Testis (tissue), 3 donors: ENCODE measurements around the gene SAMD11. TPM values are rescaled to one million over a fixed set of nuclear protein-coding genes. Genes with fewer than 3 reads are reported as not detected.

ENCODE experiments used
- DNase-seq: peaks from one replicate; pipeline ENCODE4 v3.0.0-alpha.2; 2019
- H3K27ac ChIP-seq, 2 donors: fragments of 200-600 bp; sonication (generic); one replicate each; pipeline ENCODE4 v1.5.1; 2019
- H3K27me3 ChIP-seq: fragments of 200-600 bp; sonication (generic); one replicate; pipeline ENCODE4 v1.5.1; 2019
- H3K36me3 ChIP-seq: fragments of 200-600 bp; sonication (generic); one replicate; pipeline ENCODE4 v1.5.1; 2017; ENCODE audit warnings: low read depth; ENCODE audit errors: missing control alignments
- H3K4me1 ChIP-seq: fragments of 200-600 bp; sonication (generic); one replicate; pipeline ENCODE4 v1.5.1; 2019
- H3K4me3 ChIP-seq, 2 donors: fragments of 200-600 bp; sonication (generic); one replicate each; pipeline ENCODE4 v1.5.1; 2017 to 2019
- H3K9me3 ChIP-seq: fragments of 200-600 bp; sonication (generic); one replicate; pipeline ENCODE4 v1.5.1; 2017
- POLR2A ChIP-seq: fragments of 450-650 bp; IDR thresholded peaks from one replicate; pipeline ENCODE4 v1.6.1; 2017; ENCODE audit warnings: antibody characterized with exemption, mild to moderate bottlenecking, moderate library complexity
- WGBS, 2 donors: methylation state at CpG; one replicate each; pipeline ENCODE4 v1.1.5; 2018; 5-methylcytosine and 5-hydroxymethylcytosine counted together
- intact Hi-C: fragments of 100-400 bp; cut with DNase I; formaldehyde crosslinking; loops from one replicate; pipeline ENCODE4 v1.15.1; 2023; ENCODE audit warnings: low total_unique reads
- polyA plus RNA-seq: library from polyadenylated mRNA; stranded (reverse); fragments of 350-450 nt; fragmentation: Illumina TruSeq; extraction: RNeasy Lipid Tissue Mini Kit (QIAGEN cat#74804); gene quantifications from one replicate; pipeline ENCODE4 v1.2.3, GENCODE V29; 2014; ENCODE audit warnings: low read depth, low replicate concordance; ENCODE audit not compliant: insufficient read depth
- total RNA-seq, 2 donors: library from RNA; depleted of rRNA; stranded (reverse); fragments of >200 nt; gene quantifications; one replicate each; pipeline ENCODE4 v1.2.3, GENCODE V29; 2016
- TF ChIP-seq, protein P1 (sequence below), 3 experiments: fragments of 450-650 bp in 2 of 3; fragments of 200-600 bp in 1 of 3; sonication (generic) in 1 of 3; IDR thresholded peaks; one replicate each; pipeline ENCODE4 v1.5.1; 2016 to 2019; ENCODE audit warnings: antibody characterized with exemption in 3 of 3, mild to moderate bottlenecking in 2 of 3, moderate library complexity in 1 of 3

SAMD11 gene
- total and polyA plus RNA-seq, 3 donors from 2014 or later: 7.9 to 47.2 (median 36.9) TPM

DNA sequence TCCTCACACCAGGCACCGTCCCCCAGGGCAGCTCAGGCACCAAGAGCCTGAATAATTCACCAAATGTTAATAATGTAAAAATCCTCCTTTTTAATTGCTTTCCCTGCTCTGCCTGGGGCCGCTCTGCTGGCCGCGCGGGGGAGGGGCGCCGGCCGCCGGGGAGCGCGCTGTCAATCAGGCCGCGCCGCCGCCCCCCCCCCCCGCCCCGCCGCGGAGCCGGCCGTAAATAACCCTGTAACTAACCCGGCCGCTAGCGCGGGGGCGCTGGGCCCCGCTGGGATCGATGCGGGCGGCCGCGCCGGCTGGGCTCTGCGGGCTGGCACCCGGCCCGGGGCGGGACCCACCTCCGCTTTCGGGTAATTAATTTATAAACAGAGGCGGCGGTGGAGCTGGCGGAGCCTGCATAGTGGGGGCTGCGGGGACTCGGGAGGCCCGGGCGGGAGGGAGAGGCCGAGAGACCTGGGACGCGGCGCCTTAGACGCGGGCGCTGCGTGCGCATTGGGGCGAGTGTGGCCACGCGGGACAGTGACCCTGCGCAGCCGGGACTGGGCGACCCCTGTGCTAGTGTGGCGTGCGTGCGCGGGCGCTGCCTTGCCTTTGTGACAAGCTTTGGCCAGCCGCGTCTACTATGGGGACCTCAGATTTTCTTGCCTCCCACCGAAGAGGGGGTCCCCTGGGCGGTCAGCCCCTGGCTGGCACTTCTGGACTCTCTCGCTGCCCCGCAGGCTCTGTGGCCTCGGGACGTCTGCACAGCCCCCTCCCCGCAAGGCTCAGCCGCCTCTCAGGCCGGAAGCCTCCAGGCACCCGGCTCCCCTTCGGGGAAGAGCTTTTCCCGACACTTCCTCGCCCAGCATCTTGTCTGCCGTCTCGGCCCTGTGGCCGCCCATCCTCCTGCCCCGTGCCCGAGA is 16.6 kb downstream of the SAMD11 start:
- intact Hi-C loops: no loop called here
- no peaks in the 10 kb centered on the region for H3K27me3 ChIP-seq
- TF ChIP-seq, protein P1, sequence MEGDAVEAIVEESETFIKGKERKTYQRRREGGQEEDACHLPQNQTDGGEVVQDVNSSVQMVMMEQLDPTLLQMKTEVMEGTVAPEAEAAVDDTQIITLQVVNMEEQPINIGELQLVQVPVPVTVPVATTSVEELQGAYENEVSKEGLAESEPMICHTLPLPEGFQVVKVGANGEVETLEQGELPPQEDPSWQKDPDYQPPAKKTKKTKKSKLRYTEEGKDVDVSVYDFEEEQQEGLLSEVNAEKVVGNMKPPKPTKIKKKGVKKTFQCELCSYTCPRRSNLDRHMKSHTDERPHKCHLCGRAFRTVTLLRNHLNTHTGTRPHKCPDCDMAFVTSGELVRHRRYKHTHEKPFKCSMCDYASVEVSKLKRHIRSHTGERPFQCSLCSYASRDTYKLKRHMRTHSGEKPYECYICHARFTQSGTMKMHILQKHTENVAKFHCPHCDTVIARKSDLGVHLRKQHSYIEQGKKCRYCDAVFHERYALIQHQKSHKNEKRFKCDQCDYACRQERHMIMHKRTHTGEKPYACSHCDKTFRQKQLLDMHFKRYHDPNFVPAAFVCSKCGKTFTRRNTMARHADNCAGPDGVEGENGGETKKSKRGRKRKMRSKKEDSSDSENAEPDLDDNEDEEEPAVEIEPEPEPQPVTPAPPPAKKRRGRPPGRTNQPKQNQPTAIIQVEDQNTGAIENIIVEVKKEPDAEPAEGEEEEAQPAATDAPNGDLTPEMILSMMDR (IDR thresholded peaks at IDR 0.05): no peak
- TF ChIP-seq POLR2A: no peak
- H3K9me3 ChIP-seq: no peaks in the 10 kb centered on the region
- DNase-seq: peak; percentile 79
- 0% methylated on average over 28 to 79 of the region's 86 CpGs for WGBS, 2 donors
- H3K36me3 ChIP-seq: no peaks in the 10 kb centered on the region
- peaks cover 31% of the 10 kb centered on the region for H3K4me1 ChIP-seq
- peak overlapping the region in 1 of 2 donors; percentile 0 for H3K4me3 ChIP-seq
- H3K27ac ChIP-seq: peak overlapping the region in 1 of 2 donors; percentile 39

DNA sequence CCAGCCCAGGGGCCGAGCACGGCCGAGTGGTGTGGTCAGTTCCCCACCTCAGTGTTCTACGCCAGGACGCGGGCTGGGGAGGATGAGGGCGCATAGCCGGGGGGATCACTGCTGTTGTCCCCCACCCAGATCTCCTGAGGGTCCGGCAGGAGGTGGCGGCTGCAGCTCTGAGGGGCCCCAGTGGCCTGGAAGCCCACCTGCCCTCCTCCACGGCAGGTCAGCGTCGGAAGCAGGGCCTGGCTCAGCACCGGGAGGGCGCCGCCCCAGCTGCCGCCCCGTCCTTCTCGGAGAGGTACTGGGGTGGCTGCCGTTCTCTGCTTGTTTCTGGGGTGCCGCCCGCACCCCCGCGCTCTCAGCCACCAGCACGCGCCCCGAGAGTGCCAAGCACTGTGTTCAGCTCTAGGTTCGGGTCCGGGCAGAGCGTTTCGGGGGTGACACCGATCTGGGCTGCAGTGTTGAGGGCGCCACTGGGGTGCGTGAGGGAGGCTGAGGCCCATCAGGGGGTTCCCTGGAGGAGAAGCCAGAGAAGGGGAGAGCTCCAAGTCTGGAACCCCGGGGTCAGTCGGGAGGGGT is 17.4 kb downstream of the SAMD11 start:
- intact Hi-C loops: no loop called here
- no peaks in the 10 kb centered on the region for H3K27me3 ChIP-seq
- H3K4me1 ChIP-seq: peaks cover 24% of the 10 kb centered on the region
- TF ChIP-seq, protein P1 (IDR thresholded peaks at IDR 0.05): no peak
- TF ChIP-seq POLR2A: no peak
- no peaks in the 10 kb centered on the region for H3K36me3 ChIP-seq
- H3K9me3 ChIP-seq: no peaks in the 10 kb centered on the region
- 0 to 7% methylated on average over 2 to 34 of the region's 36 CpGs for WGBS, 2 donors
- no peak for DNase-seq
- peak overlapping the region in 1 of 2 donors; percentile 39 for H3K27ac ChIP-seq
- H3K4me3 ChIP-seq: peak overlapping the region; percentile 0 to 36

DNA sequence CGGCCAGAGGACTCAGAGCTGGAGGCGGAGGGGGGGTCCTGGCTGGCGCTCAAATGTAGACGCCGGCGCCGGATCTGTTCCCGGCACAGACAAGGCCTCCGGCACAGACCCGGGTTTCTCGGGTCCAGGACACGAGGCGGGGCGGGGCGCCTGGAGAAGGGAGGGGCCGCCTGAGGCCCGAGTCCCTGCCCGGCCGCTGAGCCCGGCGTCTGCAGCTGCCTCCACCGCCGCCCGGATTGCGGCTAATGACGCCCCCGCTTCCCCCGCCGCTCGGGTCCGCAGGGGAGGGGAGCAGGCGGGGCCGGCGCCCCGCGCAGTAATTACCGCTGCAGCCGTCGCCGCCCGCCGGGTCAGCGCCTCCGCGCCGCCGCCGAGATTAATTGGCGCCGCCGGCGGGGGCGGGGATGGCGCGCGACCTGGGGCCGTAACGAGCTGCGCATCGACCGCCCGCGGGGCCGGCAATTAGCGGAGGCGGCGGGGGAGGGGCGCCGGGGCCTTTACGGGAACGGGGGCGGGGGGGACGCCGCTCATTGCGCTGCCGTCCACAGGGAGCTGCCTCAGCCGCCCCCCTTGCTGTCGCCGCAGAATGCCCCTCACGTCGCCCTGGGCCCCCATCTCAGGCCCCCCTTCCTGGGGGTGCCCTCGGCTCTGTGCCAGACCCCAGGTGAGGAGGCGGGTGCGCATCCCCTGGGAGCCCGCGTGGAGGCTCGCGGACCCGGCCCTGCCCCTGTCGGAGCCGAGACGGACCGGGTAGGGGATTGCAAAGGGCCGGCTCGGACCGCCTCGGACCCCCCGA is 18.1 kb downstream of the SAMD11 start:
- DNase-seq: peak; percentile 77
- Histone ChIP-seq H3K27me3 (no peaks in the 10 kb centered on the region), H3K27ac (peak overlapping the region; percentile 24 to 76), H3K36me3 (no peaks in the 10 kb centered on the region), H3K4me1 (peaks cover 24% of the 10 kb centered on the region), H3K4me3 (peak overlapping the region; percentile 0 to 36), H3K9me3 (no peaks in the 10 kb centered on the region)
- WGBS, 2 donors: 0% methylated on average over 54 of the region's 98 CpGs; no CpG with 5 or more reads in 1 of the 2 donors
- intact Hi-C loops: no loop called here
- TF ChIP-seq, protein P1 (IDR thresholded peaks at IDR 0.05): no peak
- TF ChIP-seq POLR2A: no peak

DNA sequence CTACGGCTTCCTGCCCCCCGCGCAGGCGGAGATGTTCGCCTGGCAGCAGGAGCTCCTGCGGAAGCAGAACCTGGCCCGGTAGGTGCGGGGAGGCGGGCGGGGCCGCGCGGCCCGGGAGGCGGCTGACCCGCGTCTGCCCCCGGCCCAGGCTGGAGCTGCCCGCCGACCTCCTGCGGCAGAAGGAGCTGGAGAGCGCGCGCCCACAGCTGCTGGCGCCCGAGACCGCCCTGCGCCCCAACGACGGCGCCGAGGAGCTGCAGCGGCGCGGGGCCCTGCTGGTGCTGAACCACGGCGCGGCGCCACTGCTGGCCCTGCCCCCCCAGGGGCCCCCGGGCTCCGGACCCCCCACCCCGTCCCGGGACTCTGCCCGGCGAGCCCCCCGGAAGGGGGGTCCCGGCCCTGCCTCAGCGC is 18.7 kb downstream of the SAMD11 start:
- H3K4me3 ChIP-seq: peak overlapping the region; percentile 0 to 36

More for the DNA sequence above, 18.7 kb downstream of the SAMD11 start:
- 0% methylated on average over 5 to 20 of the region's 48 CpGs for WGBS, 2 donors
- no peaks in the 10 kb centered on the region for H3K27me3 ChIP-seq
- peaks cover 24% of the 10 kb centered on the region for H3K4me1 ChIP-seq
- no peaks in the 10 kb centered on the region for H3K9me3 ChIP-seq
- peak overlapping the region; percentile 63 to 76 for H3K27ac ChIP-seq
- H3K36me3 ChIP-seq: no peaks in the 10 kb centered on the region
- DNase-seq: no peak
- intact Hi-C loops: no loop called here
- TF ChIP-seq, protein P1 (IDR thresholded peaks at IDR 0.05): no peak
- no peak for TF ChIP-seq POLR2A
